ENCODE results near the gene GBGT1. TPM values are rescaled to one million over a fixed set of nuclear protein-coding genes. Genes with fewer than 3 reads are reported as not detected.
A peak's percentile ranks its signal among the peaks of the same experiment; 100 is the strongest.

Gene GBGT1
- total RNA-seq, 1 donor from 2014 or later = 6.3 TPM

DNA sequence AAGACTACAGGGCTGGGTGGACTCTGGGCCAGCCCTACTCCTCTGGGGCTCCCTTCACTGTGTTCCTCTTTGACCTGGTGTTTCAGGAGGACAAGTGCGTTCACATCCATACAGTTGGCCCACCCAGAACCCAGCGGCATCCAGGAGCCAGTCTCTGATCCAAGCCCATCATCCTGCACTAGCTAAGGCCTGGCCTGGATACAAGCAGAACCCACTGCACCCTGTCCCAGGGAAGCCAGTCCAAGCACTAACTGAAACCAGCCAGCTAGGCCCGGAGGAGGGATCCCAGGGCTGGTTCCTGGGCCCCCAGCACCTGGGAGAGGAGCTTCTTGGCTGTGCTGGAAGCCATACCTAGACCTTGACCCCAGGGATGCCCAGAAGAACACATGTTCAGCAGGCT lies 4.1 kb upstream of the GBGT1 start:
- no peak overlapping the region for H3K27ac ChIP-seq (replicated peaks)
- H3K27me3 ChIP-seq (ENCODE audit: low read depth) = peaks cover 15% of the 10 kb centered on the region
- intact Hi-C loops (cut with micrococcal nuclease) = no loop called here
- DNase-seq = no peak
- H3K4me3 ChIP-seq = no peak overlapping the region
- no peaks in the 10 kb centered on the region for H3K36me3 ChIP-seq
- peaks cover 23% of the 10 kb centered on the region for H3K4me1 ChIP-seq
- TF ChIP-seq, protein P1, sequence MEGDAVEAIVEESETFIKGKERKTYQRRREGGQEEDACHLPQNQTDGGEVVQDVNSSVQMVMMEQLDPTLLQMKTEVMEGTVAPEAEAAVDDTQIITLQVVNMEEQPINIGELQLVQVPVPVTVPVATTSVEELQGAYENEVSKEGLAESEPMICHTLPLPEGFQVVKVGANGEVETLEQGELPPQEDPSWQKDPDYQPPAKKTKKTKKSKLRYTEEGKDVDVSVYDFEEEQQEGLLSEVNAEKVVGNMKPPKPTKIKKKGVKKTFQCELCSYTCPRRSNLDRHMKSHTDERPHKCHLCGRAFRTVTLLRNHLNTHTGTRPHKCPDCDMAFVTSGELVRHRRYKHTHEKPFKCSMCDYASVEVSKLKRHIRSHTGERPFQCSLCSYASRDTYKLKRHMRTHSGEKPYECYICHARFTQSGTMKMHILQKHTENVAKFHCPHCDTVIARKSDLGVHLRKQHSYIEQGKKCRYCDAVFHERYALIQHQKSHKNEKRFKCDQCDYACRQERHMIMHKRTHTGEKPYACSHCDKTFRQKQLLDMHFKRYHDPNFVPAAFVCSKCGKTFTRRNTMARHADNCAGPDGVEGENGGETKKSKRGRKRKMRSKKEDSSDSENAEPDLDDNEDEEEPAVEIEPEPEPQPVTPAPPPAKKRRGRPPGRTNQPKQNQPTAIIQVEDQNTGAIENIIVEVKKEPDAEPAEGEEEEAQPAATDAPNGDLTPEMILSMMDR (IDR thresholded peaks at IDR 0.05; ENCODE audit: borderline replicate concordance) = no peak
- no peaks in the 10 kb centered on the region for H3K9me3 ChIP-seq (replicated peaks)

DNA sequence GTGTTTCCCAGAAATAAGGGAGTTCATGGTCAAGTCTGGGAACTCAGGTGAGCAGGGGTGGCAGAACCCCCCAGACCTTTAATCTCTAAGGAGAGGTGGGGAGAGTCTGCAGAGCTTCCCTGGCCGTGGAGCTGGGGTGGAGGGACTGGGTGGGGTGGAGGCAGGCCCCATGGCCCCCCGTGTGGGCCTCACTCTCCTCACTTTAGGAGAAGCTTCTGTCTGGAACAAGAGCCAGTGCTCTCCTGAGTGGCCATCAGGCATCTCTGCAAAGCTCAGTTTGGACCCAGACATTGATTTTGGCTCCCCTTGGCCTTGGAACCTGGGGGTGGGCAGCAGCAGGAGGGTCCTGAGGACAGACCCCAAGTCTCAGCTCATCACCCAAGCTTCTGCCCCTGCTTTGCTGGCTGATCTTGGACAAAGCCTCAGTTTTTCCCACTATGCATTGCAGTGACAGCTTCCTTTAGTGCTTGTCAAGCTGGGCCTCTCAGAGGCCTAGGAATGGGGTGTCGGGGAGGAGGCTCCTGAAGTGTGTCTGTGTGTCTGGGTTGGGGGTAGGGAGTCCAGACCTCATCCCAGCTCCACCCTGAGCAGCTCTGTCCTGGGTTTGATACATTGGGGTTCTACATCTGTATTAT lies 3.5 kb upstream of the GBGT1 start:
- intact Hi-C loops (cut with micrococcal nuclease) = no loop called here
- H3K27ac ChIP-seq (replicated peaks) = no peak overlapping the region
- H3K27me3 ChIP-seq (ENCODE audit: low read depth) = peaks cover 11% of the 10 kb centered on the region
- peaks cover 28% of the 10 kb centered on the region for H3K4me1 ChIP-seq
- TF ChIP-seq, protein P1 (IDR thresholded peaks at IDR 0.05; ENCODE audit: borderline replicate concordance) = no peak
- no peaks in the 10 kb centered on the region for H3K36me3 ChIP-seq
- no peak for DNase-seq
- H3K4me3 ChIP-seq = no peak overlapping the region
- H3K9me3 ChIP-seq (replicated peaks) = no peaks in the 10 kb centered on the region

DNA sequence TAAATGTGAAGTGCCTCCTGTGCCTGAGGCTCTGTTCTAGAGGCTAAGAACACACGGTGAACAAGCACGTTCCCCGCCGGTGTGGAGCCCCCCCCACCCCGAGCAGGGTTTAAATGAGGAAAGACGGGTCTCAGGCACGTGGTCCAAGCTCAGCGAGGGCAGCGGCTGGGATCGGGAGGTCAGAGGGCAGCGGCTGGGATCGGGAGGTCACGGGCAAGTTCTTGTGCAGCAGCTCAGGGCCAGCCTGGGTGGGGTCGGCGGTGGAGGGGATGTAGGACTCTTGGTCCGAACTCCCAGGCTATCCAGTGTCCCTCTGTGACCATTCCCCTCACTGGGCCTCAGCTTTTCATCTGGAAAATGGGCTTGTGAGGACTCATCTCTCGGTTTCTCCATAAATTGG lies 2.7 kb upstream of the GBGT1 start:
- peaks cover 4% of the 10 kb centered on the region for H3K27me3 ChIP-seq (ENCODE audit: low read depth)
- H3K9me3 ChIP-seq (replicated peaks) = no peaks in the 10 kb centered on the region
- intact Hi-C loops (cut with micrococcal nuclease) = no loop called here
- H3K36me3 ChIP-seq = no peaks in the 10 kb centered on the region
- H3K27ac ChIP-seq (replicated peaks) = no peak overlapping the region
- TF ChIP-seq, protein P1 (IDR thresholded peaks at IDR 0.05; ENCODE audit: borderline replicate concordance) = no peak
- H3K4me1 ChIP-seq = peaks cover 34% of the 10 kb centered on the region
- DNase-seq = no peak
- H3K4me3 ChIP-seq = no peak overlapping the region

DNA sequence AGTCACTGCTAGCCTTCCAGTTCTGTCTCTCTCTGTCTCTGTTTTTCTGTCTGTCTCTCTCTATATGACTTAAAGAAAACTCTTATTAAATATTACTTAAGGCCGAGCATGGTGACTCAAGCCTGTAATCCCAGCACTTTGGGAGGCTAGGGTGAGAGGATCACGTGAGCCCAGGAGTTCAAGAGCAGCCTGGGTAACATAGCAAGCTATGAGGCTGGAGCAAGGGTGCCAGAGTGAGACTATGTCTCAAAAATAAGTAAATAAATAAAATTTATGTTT lies 1.7 kb upstream of the GBGT1 start:
- Histone ChIP-seq H3K4me1 (peaks cover 41% of the 10 kb centered on the region), H3K27ac (replicated peaks) (no peak overlapping the region), H3K9me3 (replicated peaks) (no peaks in the 10 kb centered on the region), H3K36me3 (no peaks in the 10 kb centered on the region), H3K4me3 (no peak overlapping the region), H3K27me3 (ENCODE audit: low read depth) (no peaks in the 10 kb centered on the region)
- intact Hi-C loops (cut with micrococcal nuclease) = no loop called here
- TF ChIP-seq, protein P1 (IDR thresholded peaks at IDR 0.05; ENCODE audit: borderline replicate concordance) = no peak
- DNase-seq = no peak

DNA sequence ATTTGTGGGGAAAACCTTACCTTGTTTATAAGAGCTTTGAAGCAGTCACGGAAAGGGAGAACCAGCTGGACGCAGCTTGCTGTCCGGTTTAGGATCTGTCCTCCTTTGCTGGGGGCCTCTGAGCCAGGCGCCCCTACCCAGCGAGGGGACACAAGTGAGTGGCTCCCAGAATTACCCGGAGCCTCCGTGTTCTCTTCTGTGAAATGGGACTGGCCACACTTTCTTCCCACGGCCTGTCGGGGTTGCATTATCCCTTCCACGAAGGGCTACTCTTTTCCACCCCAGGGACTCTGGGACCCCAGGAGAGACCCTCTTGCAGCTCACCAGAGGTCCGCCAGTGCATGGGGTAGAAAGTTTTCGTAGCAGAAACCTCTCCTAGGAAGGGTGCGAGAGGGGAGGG lies 477 bp upstream of the GBGT1 start:
- Histone ChIP-seq H3K4me1 (peaks cover 41% of the 10 kb centered on the region), H3K4me3 (peak overlapping the region; percentile 75), H3K36me3 (no peaks in the 10 kb centered on the region), H3K27ac (replicated peaks) (peak overlapping the region; percentile 79), H3K27me3 (ENCODE audit: low read depth) (no peaks in the 10 kb centered on the region), H3K9me3 (replicated peaks) (no peaks in the 10 kb centered on the region)
- intact Hi-C loops (cut with micrococcal nuclease) = no loop called here
- DNase-seq = no peak
- TF ChIP-seq, protein P1 (IDR thresholded peaks at IDR 0.05; ENCODE audit: borderline replicate concordance) = no peak
